GM18870 (cell line): ENCODE measurements around the gene PHPT1.
"Not testable (repeated sequence)": the region's sequence is repeated elsewhere in the genome, so short reads cannot be mapped to it uniquely, and the experiment has no call there.

ENCODE experiments used
- ATAC-seq: cut with Tn5 transposase; IDR thresholded peaks from one replicate; pipeline ENCODE4 v1.9.1; 2021; ENCODE audit warnings: moderate library complexity; ENCODE audit not compliant: unreplicated experiment

PHPT1 gene

GRCh38 chr9:136837146-136837855, 11.9 kb upstream of the PHPT1 start:
- ATAC-seq, result no peak

GRCh38 chr9:136837856-136838277, 11.3 kb upstream of the PHPT1 start:
- not testable (repeated sequence) for ATAC-seq

GRCh38 chr9:136838314-136839228, 10.6 kb upstream of the PHPT1 start:
- ATAC-seq, result no peak

GRCh38 chr9:136839229-136840139, 9.7 kb upstream of the PHPT1 start:
- ATAC-seq, result no peak

- ATAC-seq, result no peak
These were observed 8.9 kb upstream of the PHPT1 start for GRCh38 chr9:136840140-136840876.

- ATAC-seq, result no peak
These were observed 8.1 kb upstream of the PHPT1 start for GRCh38 chr9:136840877-136841645.

GRCh38 chr9:136841646-136842379, 7.4 kb upstream of the PHPT1 start:
- not testable (repeated sequence) for ATAC-seq

- ATAC-seq, result not testable (repeated sequence)
These were observed 6.7 kb upstream of the PHPT1 start, which contains the start of gene AJM1 for GRCh38 chr9:136842380-136842948. AJM1 (plus strand) TSS chr9:136842478; CDS start chr9:136844415, 1,937 bp downstream.

- not testable (repeated sequence) for ATAC-seq
These were observed 5.9 kb upstream of the PHPT1 start for GRCh38 chr9:136843159-136843800.

- not testable (repeated sequence) for ATAC-seq
These were observed 5.1 kb upstream of the PHPT1 start for GRCh38 chr9:136843801-136844740.

GRCh38 chr9:136844761-136845464, 4.3 kb upstream of the PHPT1 start:
- no peak for ATAC-seq

- no peak for ATAC-seq
These were observed 3.5 kb upstream of the PHPT1 start for GRCh38 chr9:136845465-136846260.

- no peak for ATAC-seq
These were observed 2.7 kb upstream of the PHPT1 start for GRCh38 chr9:136846376-136847087.

- ATAC-seq, result no peak
These were observed 2.0 kb upstream of the PHPT1 start for GRCh38 chr9:136847088-136847825.
